ENCODE results near the gene PYGO1.
"Not testable (repeated sequence)": the region's sequence is repeated elsewhere in the genome, so short reads cannot be mapped to it uniquely, and the experiment has no call there.

The PYGO1 gene

GRCh38 chr15:55564347-55565145 is 23.6 kb downstream of the PYGO1 start:
- FAIRE-seq: no peak

DNA sequence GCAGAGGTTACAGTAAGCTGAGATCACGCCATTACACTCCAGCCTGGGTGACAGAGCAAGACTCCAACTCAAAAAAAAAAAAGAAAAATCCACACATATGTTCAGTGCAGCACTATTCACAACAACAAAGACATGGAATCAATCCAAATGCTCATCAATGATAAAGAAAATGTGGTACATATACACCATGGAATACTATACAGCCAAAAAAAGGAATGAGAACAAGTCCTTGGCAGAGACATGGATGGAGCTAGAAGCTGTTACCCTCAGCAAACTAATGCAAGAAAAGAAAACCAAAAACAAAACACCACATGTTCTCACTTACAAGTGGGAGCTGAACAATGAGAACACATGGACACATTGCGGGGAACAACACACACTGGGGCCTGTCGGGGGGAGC is 25.5 kb downstream of the PYGO1 start:
- no peak for FAIRE-seq

GRCh38 chr15:55555089-55555488 is 33.1 kb downstream of the PYGO1 start:
- FAIRE-seq: no peak

DNA sequence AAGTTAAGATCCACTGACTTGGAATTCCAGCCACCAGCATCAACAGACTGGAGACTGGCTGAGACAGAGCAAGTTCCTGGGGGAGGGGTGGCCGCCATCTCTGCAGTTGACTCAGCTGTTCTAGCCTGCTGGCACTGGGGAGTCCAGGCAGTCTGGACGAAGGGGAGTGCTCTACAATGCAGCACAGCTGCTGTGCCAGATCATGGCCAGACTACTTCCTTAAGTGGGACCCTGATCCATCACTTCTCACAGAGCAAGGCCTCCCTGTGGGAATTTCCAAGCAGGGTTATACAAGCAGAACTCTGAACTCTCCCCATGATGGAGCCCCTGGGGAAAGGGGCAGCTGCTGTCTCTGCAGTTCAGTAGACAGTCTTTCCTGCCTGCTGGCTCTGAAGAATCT is 35.2 kb downstream of the PYGO1 start:
- FAIRE-seq: no peak

GRCh38 chr15:55552451-55552850 is 35.7 kb downstream of the PYGO1 start:
- FAIRE-seq: no peak

DNA sequence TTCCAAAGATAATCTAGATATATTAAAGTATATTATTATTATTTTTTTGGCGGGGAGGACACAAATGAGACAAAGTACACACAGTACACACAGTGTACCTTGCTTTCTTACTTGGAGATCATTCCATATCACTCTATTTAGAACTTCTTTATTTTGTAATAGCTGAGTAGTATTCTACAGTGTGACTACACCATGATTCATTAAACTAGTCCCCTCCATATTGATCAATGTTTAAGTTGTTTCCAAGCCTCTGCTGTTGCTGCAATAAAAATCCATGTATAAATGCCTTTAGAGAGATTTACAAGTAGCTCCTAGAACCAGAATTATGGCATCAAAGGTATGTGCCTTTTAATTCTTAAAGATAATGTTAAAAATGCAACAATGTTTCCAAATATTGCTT is 38.8 kb downstream of the PYGO1 start:
- no peak for FAIRE-seq

DNA sequence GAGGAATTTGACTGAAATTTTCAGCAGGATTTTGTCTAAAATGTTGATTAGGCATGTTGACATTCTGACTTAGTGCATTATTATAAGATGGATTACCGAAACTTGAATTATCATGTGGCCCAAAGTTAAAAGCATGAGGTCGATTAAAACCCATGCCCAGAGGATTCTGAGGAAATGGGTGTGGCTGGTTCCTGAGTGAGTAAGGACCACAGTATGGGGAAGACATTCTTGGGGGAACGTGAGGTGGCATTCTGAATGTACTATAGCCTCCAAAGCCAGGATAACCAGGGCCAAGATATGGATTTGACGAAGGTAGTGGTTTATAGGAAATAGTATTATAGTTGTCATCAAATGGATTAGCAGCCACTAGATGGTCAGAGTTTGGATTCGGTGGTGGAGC is 41.4 kb downstream of the PYGO1 start:
- no peak for FAIRE-seq

DNA sequence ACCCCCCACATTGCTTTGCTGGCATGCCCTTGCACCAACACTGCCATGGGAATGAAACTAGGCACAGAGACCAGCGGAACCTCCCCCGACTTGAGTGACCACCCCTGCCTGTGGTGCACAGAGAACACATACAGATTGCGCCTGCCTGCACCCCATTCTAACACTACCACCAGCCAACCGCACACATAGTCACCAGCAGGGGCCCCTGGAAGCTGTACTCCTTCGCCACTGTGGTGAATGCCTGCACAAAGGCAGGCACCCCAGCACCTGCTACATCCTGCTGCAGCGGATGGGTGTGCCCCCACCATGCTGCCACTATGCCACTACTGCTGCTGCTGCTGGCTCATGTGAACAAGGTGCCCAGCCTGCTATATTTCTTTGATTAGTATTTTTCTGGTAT is 52.7 kb downstream of the PYGO1 start:
- no peak for FAIRE-seq

GRCh38 chr15:55532944-55533343 is 55.2 kb downstream of the PYGO1 start:
- no peak for FAIRE-seq

DNA sequence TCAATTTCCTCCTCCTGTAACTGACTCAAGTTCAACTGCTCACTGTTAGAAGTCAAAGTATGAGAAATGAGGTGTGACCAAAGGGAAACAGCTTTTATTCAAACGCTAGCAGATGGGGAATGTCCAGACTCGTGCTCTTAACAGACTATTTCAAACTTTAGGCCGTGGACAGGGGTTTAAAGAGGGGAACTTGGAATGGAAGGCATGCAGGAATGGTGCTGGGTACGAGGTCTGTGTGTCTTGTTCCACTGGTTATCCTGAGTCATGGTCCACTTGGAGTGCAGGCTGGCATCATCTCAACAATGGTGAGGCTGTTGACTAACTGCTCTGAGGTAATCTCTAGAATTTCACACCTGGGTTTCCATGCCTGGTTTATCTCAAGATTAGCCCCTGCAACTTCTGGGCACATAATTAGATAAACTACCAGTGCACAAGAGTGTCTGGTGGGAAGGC is 57.3 kb downstream of the PYGO1 start:
- FAIRE-seq: no peak

GRCh38 chr15:55528812-55529211 is 59.3 kb downstream of the PYGO1 start:
- no peak for FAIRE-seq

DNA sequence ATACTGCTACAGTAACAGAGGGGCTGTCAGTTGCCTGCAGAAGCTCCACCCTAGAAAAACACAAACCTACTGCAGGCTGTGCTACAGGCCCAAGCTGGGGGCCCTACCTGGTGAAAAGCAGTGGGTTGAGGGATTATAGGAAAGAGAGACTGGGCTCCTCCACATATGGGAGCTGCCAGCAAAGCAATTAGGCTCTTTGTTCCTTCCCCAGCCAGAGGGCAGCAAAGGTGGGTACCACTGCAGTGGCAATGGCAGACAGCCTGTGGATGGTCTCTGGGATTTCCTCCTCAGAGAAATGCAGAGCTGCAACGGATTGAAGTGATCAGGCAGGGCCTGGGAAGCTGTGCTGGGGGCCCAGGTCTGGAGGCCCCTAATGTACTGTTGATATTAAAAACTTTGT is 61.0 kb downstream of the PYGO1 start:
- no peak for FAIRE-seq

DNA sequence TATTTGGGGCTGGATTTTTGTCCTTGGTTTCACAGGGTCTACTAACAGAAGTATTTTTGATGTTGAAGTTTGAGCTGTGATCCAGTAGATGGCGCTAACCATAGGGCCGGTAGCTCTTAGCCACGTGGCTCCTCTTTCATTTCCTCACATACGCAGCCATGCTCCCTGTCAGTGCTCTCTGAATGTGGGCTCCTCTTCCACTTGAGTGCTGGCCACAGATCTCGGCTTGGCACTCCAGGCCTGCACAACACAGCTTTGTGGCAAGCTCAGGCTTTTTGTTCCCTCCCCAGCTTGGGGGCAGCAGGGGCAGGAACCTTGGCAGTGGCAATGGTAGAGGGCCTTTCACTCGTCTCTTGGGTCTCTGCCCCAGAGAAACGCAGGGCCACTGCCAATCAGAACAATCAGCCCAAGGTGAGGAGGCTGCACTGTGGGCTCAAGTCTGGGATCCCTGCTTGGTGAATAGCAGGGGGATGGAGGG is 61.5 kb downstream of the PYGO1 start:
- FAIRE-seq: peak; percentile 73

DNA sequence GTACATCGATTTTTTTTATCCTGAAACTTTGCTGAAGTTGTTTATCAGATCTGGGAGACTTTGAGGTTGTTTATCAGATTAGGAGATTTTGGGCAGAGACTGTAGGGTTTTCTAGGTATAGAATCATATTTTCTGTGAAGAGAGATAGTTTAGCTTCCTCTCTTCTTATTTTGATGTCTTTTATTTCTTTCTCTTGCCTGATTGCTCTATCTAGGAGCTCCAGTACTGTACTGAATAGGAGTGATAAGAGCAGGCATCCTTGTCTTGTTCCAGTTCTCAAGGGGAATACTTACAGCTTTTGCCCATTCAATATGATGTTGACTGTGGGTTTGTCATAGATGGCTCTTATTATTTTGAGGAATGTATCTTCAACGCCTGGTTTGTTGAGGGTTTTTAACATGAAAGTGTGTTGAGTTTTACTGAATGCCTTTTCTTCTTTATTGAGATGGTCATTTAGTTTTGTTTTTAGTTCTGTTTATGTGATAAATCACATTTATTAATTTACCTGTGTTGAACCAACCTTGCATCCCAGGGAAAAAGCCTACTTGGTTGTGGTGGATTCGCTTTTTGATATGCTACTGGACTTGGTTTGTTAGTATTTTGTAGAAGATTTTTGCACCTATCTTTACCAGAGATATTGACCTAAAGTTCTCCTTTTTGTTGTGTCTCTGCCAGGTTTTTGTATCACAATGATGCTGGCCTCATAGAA is 65.2 kb downstream of the PYGO1 start:
- FAIRE-seq: no peak

DNA sequence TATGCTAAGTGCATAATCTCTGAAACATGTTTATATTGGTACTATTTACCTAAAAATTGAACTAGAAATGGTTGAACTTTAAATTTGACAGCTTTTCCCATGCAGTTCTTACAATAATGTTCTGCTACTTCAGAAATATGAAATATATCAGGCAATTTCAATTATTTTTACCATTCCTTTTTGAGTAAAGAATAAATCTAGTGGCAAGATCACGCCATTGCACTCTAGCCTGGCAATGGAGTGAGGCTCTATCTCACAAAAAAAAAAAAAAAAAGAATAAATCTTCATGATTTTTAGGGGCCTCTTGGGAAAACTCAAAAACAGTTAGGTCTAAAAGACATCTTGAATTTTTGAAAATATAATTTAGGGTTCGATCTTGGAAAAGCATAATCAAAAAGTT is 69.5 kb downstream of the PYGO1 start:
- peak; percentile 63 for FAIRE-seq

GRCh38 chr15:55518009-55518408 is 70.1 kb downstream of the PYGO1 start:
- FAIRE-seq: no peak

- FAIRE-seq: no peak
These were observed 72.0 kb downstream of the PYGO1 start for GRCh38 chr15:55515991-55516776.

- no peak for FAIRE-seq
These were observed 72.7 kb downstream of the PYGO1 start for GRCh38 chr15:55515491-55515890.

- no peak for FAIRE-seq
These were observed 73.7 kb downstream of the PYGO1 start for GRCh38 chr15:55514414-55514850.

DNA sequence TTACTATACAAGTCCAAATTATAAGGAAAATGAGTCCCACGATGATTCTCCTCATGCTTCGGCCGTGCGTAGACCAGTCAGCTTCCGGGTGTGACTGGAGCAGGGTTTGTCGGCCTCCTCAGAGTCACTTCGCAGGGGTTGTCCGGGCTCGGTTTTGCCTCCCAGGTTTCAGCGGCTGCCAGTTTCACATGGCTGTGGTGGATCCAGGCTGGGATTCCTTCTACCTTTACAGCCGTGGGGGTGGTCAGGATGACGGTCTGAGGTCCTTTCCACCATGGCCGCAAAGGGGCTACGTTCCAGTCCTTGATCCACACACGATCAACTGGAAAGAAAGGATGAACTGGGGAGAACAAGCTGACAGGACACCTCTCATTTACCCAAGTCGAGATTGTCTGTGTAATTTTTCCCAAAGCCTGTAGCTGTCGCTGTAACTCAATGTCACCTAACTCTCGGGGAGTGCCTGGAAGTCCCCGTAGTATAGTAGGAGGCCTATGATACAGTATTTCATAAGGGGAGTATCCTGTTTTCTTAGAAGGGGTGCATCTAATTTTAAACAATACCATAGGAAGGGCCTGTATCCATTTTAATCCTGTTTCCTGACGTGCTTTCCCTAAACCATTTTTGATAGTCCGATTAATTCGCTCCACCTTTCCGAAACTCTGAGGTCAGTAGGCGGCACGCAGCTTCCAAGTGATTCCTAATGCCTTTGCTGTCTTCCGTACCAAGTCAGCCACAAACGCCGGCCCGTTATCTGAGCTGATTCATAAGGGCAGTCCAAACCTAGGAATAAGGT is 74.3 kb downstream of the PYGO1 start:
- not testable (repeated sequence) for FAIRE-seq

DNA sequence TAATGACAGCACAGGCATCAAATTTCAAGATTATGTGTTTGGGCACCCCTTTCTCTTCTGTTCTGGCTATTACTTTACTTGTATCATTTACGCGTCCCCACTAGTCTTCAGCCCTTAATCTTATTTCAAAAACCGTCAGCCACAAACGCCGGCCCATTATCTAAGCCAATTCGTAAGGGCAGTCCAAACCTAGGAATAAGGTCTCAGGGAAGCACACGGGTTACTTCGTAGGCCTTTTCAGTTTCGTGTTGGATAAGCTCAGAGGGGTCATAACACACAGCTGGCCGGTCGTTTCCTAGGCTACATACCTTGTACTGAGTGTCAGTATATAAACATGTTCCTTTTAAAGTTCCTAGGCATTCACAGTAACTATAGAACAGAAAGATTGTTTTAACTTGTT is 75.0 kb downstream of the PYGO1 start:
- FAIRE-seq: no peak

DNA sequence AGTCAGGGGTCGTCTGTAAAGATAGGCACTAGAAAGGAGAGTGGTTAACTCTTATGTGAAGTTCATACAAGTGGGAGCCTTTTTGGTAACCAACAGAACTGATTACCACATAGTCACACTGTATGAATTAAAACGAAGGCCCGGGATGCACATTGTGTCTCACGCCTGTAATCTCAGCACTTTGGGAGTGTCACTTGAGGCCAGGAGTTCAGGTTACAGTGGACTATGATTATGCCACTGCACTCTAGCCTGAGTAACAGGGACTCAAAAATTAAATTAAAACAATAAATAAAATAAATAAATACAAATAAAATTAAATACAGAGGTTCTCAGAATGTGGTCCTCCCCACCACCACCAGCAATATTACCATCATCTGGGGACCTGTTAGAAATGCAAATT is 80.6 kb downstream of the PYGO1 start:
- FAIRE-seq: no peak

DNA sequence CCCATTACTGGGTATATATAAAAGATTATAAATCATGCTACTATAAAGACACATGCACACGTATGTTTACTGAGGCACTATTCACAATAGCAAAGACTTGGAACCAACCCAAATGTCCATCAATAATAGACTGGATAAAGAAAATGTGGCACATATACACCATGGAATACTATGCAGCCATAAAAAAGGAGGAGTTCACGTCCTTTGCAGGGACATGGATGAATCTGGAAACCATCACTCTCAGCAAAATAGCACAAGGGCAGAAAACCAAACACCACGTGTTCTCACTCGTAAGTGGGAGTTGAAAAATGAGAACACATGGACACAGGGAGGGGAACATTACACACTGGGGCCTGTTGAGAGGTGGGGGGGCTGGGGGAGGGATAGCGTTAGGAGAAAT is 82.7 kb downstream of the PYGO1 start:
- not testable (repeated sequence) for FAIRE-seq

All from G401.6 (cell line).